GM18526 (cell line): ENCODE results near the gene COX15.

Source experiments
- POLR2A ChIP-seq: IDR thresholded peaks from 3 replicates; pipeline ENCODE4 v1.6.1; 2011; ENCODE audit not compliant: insufficient read length; ENCODE audit errors: extremely low read depth

The COX15 gene

GRCh38 chr10:99732033-99732842, at the start of gene COX15, which contains the start of gene CUTC:
TSS of gene COX15 (minus strand) at chr10:99732127. CDS start at chr10:99732049, 78 bp downstream.
TSS of gene CUTC (plus strand) at chr10:99732234. CDS start at chr10:99732349, 115 bp downstream.
- peak; percentile 87 for TF ChIP-seq POLR2A

- no peak for TF ChIP-seq POLR2A
These were observed 47.4 kb upstream of the COX15 start for GRCh38 chr10:99779335-99779734.

- no peak for TF ChIP-seq POLR2A
These were observed 46.2 kb upstream of the COX15 start for GRCh38 chr10:99777918-99778714.

GRCh38 chr10:99775850-99776249, 43.9 kb upstream of the COX15 start:
- no peak for TF ChIP-seq POLR2A

GRCh38 chr10:99770408-99771045, 38.6 kb upstream of the COX15 start:
- no peak for TF ChIP-seq POLR2A

GRCh38 chr10:99769706-99770105, 37.8 kb upstream of the COX15 start:
- no peak for TF ChIP-seq POLR2A

- TF ChIP-seq POLR2A = no peak
These were observed 36.6 kb upstream of the COX15 start for GRCh38 chr10:99768556-99768955.

GRCh38 chr10:99767901-99768300, 36.0 kb upstream of the COX15 start:
- TF ChIP-seq POLR2A = no peak

- TF ChIP-seq POLR2A = no peak
These were observed 34.4 kb upstream of the COX15 start for GRCh38 chr10:99766302-99766681.

- no peak for TF ChIP-seq POLR2A
These were observed 33.9 kb upstream of the COX15 start for GRCh38 chr10:99765672-99766301.

- TF ChIP-seq POLR2A = no peak
These were observed 29.4 kb upstream of the COX15 start for GRCh38 chr10:99761365-99761764.

GRCh38 chr10:99760321-99760720, 28.4 kb upstream of the COX15 start:
- no peak for TF ChIP-seq POLR2A

- no peak for TF ChIP-seq POLR2A
These were observed 26.4 kb upstream of the COX15 start for GRCh38 chr10:99758211-99758891.

GRCh38 chr10:99756159-99756558, 24.2 kb upstream of the COX15 start:
- TF ChIP-seq POLR2A = no peak

GRCh38 chr10:99754670-99755069, 22.7 kb upstream of the COX15 start:
- no peak for TF ChIP-seq POLR2A

- no peak for TF ChIP-seq POLR2A
These were observed 18.7 kb upstream of the COX15 start for GRCh38 chr10:99750641-99751040.
